Measurements from ENCODE around the gene POLR2I. TPM values are rescaled to one million over a fixed set of nuclear protein-coding genes. Genes with fewer than 3 reads are reported as not detected.
A peak's percentile ranks its signal among the peaks of the same experiment; 100 is the strongest.

The POLR2I gene
- total RNA-seq, 2 donors from 2014 or later, result 76.9 to 121 TPM

- no peak overlapping the region for H3K27ac ChIP-seq
These were observed 27.8 kb upstream of the POLR2I start for GRCh38 chr19:36142496-36142895.

GRCh38 chr19:36142046-36142445, 27.4 kb upstream of the POLR2I start:
- no peak for TF ChIP-seq CTCF (IDR thresholded peaks at IDR 0.05)
- Histone ChIP-seq H3K9me3 (no peaks in the 10 kb centered on the region), H3K36me3 (peaks cover 49% of the 10 kb centered on the region), H3K4me1 (peaks cover 0 to 23% of the 10 kb centered on the region in 2 donors), H3K4me3 (no peak overlapping the region), H3K27me3 (no peaks in the 10 kb centered on the region), H3K27ac (peak overlapping the region; percentile 97 to 100)
- no peak for DNase-seq (ENCODE audit: low spot score)

More at GRCh38 chr19:36142496-36142895, 27.8 kb upstream of the POLR2I start:
- Histone ChIP-seq H3K4me3 (no peak overlapping the region), H3K27me3 (no peaks in the 10 kb centered on the region), H3K4me1 (peaks cover 0 to 19% of the 10 kb centered on the region in 2 donors), H3K9me3 (no peaks in the 10 kb centered on the region), H3K36me3 (peaks cover 53% of the 10 kb centered on the region)
- no peak for TF ChIP-seq CTCF (IDR thresholded peaks at IDR 0.05)
- no peak for DNase-seq (ENCODE audit: low spot score)

DNA sequence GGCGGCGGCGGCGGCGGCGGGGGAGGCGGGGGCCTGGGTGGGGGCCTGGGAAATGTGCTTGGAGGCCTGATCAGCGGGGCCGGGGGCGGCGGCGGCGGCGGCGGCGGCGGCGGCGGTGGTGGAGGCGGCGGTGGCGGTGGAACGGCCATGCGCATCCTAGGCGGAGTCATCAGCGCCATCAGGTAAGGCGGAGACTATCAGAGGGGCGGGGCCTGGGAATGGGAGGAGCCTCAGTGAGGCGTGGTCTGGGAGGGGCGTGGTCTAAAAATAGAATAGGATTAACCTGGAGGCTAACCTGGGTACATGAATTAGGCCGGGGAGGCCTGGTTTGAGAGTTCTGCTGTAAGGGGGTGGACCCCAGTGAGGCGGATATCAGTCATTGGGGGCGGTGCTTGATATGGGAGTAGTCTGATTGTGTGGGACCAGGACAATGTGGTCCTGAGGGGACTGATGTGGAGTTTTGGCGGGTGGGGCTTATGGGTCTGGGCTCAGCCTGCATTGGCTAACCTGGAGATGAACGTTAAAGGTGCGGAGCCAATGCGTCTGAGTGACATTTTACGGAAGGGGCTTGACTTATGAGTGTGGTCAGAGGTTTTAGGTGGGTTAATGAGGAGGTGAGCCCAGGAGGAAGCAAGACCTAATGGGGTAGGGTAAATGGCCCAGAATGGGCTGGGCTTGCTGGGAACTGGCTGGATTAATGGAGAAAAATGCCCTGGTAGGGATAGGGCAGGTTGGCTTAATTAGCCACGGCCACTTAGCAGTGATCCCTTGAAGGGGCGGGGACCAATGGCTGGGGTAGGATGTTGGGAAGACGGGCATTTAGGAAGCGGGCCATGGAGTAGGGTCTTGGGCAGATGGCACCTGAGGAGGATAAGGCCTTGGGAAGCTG, 26.6 kb upstream of the POLR2I start:
- Histone ChIP-seq H3K27me3 (no peaks in the 10 kb centered on the region), H3K36me3 (peaks cover 41% of the 10 kb centered on the region), H3K4me1 (peaks cover 0 to 30% of the 10 kb centered on the region in 2 donors), H3K27ac (peak overlapping the region; percentile 97 to 100), H3K4me3 (peak overlapping the region; percentile 80 to 99), H3K9me3 (no peaks in the 10 kb centered on the region)
- TF ChIP-seq CTCF (IDR thresholded peaks at IDR 0.05), result no peak
- DNase-seq (ENCODE audit: low spot score), result peak; percentile 92

- Histone ChIP-seq H3K4me1 (peaks cover 0 to 35% of the 10 kb centered on the region in 2 donors), H3K36me3 (peaks cover 33% of the 10 kb centered on the region)
- DNase-seq (ENCODE audit: low spot score), result no peak
These were observed 25.8 kb upstream of the POLR2I start for GRCh38 chr19:36140304-36141038.

More at GRCh38 chr19:36140304-36141038, 25.8 kb upstream of the POLR2I start:
- Histone ChIP-seq H3K27me3 (no peaks in the 10 kb centered on the region), H3K4me3 (peak overlapping the region; percentile 80 to 99), H3K9me3 (no peaks in the 10 kb centered on the region), H3K27ac (peak overlapping the region; percentile 97 to 100)
- TF ChIP-seq CTCF (IDR thresholded peaks at IDR 0.05), result no peak

All from right atrium auricular region (tissue), 2 donors.